B cell (primary cell): ENCODE measurements around the gene HS6ST2.
"Not testable (repeated sequence)": the region's sequence is repeated elsewhere in the genome, so short reads cannot be mapped to it uniquely, and the experiment has no call there.

ENCODE experiments used
- CTCF ChIP-seq: fragments of 200-600 bp; IDR thresholded peaks from one replicate; pipeline ENCODE4 v1.8.0; 2022; ENCODE audit warnings: antibody characterized with exemption, mild to moderate bottlenecking
- EZH2 ChIP-seq: IDR thresholded peaks from 2 replicates; pipeline ENCODE4 v1.6.1; 2012; ENCODE audit warnings: borderline replicate concordance, low read depth, mild to moderate bottlenecking, moderate library complexity, low read length; ENCODE audit not compliant: insufficient read depth, poor library complexity, severe bottlenecking

GRCh38 chrX:132880753-132881152, 77.7 kb downstream of the HS6ST2 start:
- TF ChIP-seq EZH2, CTCF: not testable (repeated sequence)
